B cell (primary cell): ENCODE results near the gene AGRP. TPM values are rescaled to one million over a fixed set of nuclear protein-coding genes. Genes with fewer than 3 reads are reported as not detected.

Source experiments
- ATAC-seq: fragments of 200-7000 bp; cut with Tn5 transposase; one replicate; pipeline ENCODE4 v1.10.0; 2021; ENCODE audit warnings: low read depth, mild to moderate bottlenecking, moderate number of reproducible peaks, moderate library complexity
- CTCF ChIA-PET: fragments of 350-600 bp; sonication (Branson Sonifier 250); formaldehyde crosslinking; loops from one replicate; lab custom pipeline; 2021; ENCODE audit warnings: antibody characterized with exemption, inconsistent platforms; lab: Charles Lee
- POLR2A ChIA-PET: fragments of 350-600 bp; sonication (Branson Sonifier 250); formaldehyde crosslinking; loops from one replicate; lab custom pipeline; 2021; ENCODE audit warnings: antibody characterized with exemption; lab: Charles Lee
- DNase-seq: peaks from one replicate; pipeline ENCODE4 v3.0.0; 2013
- H2AFZ ChIP-seq: 2 replicates; pipeline ENCODE4 v1.6.1; 2012; ENCODE audit warnings: mild to moderate bottlenecking, low read depth, low read length; ENCODE audit not compliant: insufficient read depth, poor library complexity, severe bottlenecking
- H3K27ac ChIP-seq, 2 donors: 1 replicate in 1 of 2; 2 replicates in 1 of 2; pipeline ENCODE4 v1.5.1; 2012 to 2013; ENCODE audit warnings: low read length in 2 of 2, mild to moderate bottlenecking in 2 of 2, moderate library complexity in 1 of 2
- H3K27me3 ChIP-seq, 4 experiments: fragments of 200-600 bp in 1 of 4; sonication (generic) in 1 of 4; replicated peaks in 1 of 4; 1 replicate in 2 of 4; 2 replicates in 2 of 4; pipeline versions ENCODE4 v1.6.1 to v1.7.0; 2013 to 2016; ENCODE audit warnings: low read length in 3 of 4, mild to moderate bottlenecking in 2 of 4, mixed read lengths in 1 of 4, moderate library complexity in 1 of 4; ENCODE audit not compliant: insufficient read depth in 4 of 4, control insufficient read depth in 3 of 4; ENCODE audit errors: control extremely low read depth in 1 of 4
- H3K36me3 ChIP-seq, 2 experiments: replicated peaks in 1 of 2; 1 replicate in 1 of 2; 2 replicates in 1 of 2; pipeline versions ENCODE4 v1.6.1 to v1.7.1; 2013; ENCODE audit warnings: low read length in 1 of 2; ENCODE audit not compliant: insufficient read depth in 2 of 2, control insufficient read depth in 1 of 2; ENCODE audit errors: control extremely low read depth in 1 of 2, extremely low read depth in 1 of 2
- H3K4me1 ChIP-seq, 2 donors: fragments of 200-600 bp in 1 of 2; sonication (generic) in 1 of 2; 1 replicate in 1 of 2; 2 replicates in 1 of 2; pipeline versions ENCODE4 v1.5.1 to v1.6.1; 2013 to 2017; ENCODE audit warnings: low read length in 2 of 2; ENCODE audit not compliant: control insufficient read depth in 2 of 2, insufficient read depth in 2 of 2
- H3K4me2 ChIP-seq: replicated peaks from 2 replicates; pipeline ENCODE3; 2012; ENCODE audit warnings: mild to moderate bottlenecking, low read depth, low read length; ENCODE audit not compliant: poor library complexity, severe bottlenecking
- H3K4me3 ChIP-seq, 5 experiments: fragments of 200-600 bp in 1 of 5; sonication (generic) in 1 of 5; 1 replicate in 3 of 5; 2 replicates in 2 of 5; pipeline versions ENCODE4 v1.5.1 to v1.7.0; 2011 to 2016; ENCODE audit warnings: low read length in 4 of 5, mild to moderate bottlenecking in 4 of 5, low read depth in 2 of 5, control low read depth in 1 of 5, moderate library complexity in 1 of 5; ENCODE audit not compliant: insufficient read depth in 1 of 5; ENCODE audit errors: control extremely low read depth in 1 of 5, extremely low read depth in 1 of 5
- H3K79me2 ChIP-seq: fragments of 200-600 bp; sonication (generic); one replicate; pipeline ENCODE4 v1.6.0; 2016; ENCODE audit warnings: low read length; ENCODE audit not compliant: control insufficient read depth, insufficient read depth
- H3K9ac ChIP-seq: fragments of 200-600 bp; sonication (generic); 2 replicates; pipeline ENCODE4 v1.6.1; 2017; ENCODE audit warnings: mild to moderate bottlenecking, low read length, moderate library complexity
- H3K9me3 ChIP-seq, 3 donors: one replicate each; pipeline versions ENCODE4 v1.6.1 to v1.7.1; 2013; ENCODE audit warnings: low read length in 2 of 3; ENCODE audit not compliant: control insufficient read depth in 2 of 3, insufficient read depth in 1 of 3; ENCODE audit errors: control extremely low read depth in 1 of 3
- H4K20me1 ChIP-seq: 2 replicates; pipeline ENCODE4 v1.6.0; 2012; ENCODE audit warnings: mild to moderate bottlenecking, low read length; ENCODE audit not compliant: insufficient read depth, control insufficient read depth, poor library complexity, severe bottlenecking
- H3K27ac Mint-ChIP-seq: one replicate; pipeline ENCODE4 v1.8.0; 2021; ENCODE audit warnings: mixed read lengths
- H3K27me3 Mint-ChIP-seq: one replicate; pipeline ENCODE4 v1.8.0; 2021; ENCODE audit warnings: mixed read lengths
- H3K4me1 Mint-ChIP-seq: one replicate; pipeline ENCODE4 v1.8.0; 2021; ENCODE audit warnings: mixed read lengths
- H3K4me3 Mint-ChIP-seq: one replicate; pipeline ENCODE4 v1.8.0; 2021; ENCODE audit warnings: mixed read lengths
- H3K9me3 Mint-ChIP-seq: one replicate; pipeline ENCODE4 v1.8.0; 2022; ENCODE audit warnings: mixed read lengths; ENCODE audit not compliant: insufficient read depth
- EZH2 ChIP-seq: IDR thresholded peaks from 2 replicates; pipeline ENCODE4 v1.6.1; 2012; ENCODE audit warnings: borderline replicate concordance, low read depth, mild to moderate bottlenecking, moderate library complexity, low read length; ENCODE audit not compliant: insufficient read depth, poor library complexity, severe bottlenecking
- WGBS: methylation state at CpG from one replicate; pipeline ENCODE4 v1.1.5; 2013; ENCODE audit warnings: missing lambda C conversion rate; ENCODE audit not compliant: insufficient coverage; 5-methylcytosine and 5-hydroxymethylcytosine counted together
- intact Hi-C: fragments of 100-400 bp; cut with micrococcal nuclease; formaldehyde crosslinking; loops from one replicate; pipeline ENCODE4 v1.10.0; 2022
- polyA plus RNA-seq: library from polyadenylated mRNA; depleted of rRNA; stranded (reverse); fragments of >200 nt; gene quantifications from 2 replicates; pipeline ENCODE4 v1.2.3, GENCODE V29; 2012
- total RNA-seq, 2 donors: library from RNA; stranded (reverse); fragments of 120-200 nt in 1 of 2; gene quantifications; 1 replicate in 1 of 2; 2 replicates in 1 of 2; pipeline versions ENCODE4 v1.2.3 to v1.2.4, GENCODE V29; 2013 to 2022
- TF ChIP-seq, protein P1 (sequence below): fragments of 200-600 bp; IDR thresholded peaks from one replicate; pipeline ENCODE4 v1.8.0; 2022; ENCODE audit warnings: antibody characterized with exemption, mild to moderate bottlenecking

AGRP gene
- total and polyA plus RNA-seq, 2 donors (not counting 1 experiment from before 2014, with no cell fraction given), result not detected

DNA sequence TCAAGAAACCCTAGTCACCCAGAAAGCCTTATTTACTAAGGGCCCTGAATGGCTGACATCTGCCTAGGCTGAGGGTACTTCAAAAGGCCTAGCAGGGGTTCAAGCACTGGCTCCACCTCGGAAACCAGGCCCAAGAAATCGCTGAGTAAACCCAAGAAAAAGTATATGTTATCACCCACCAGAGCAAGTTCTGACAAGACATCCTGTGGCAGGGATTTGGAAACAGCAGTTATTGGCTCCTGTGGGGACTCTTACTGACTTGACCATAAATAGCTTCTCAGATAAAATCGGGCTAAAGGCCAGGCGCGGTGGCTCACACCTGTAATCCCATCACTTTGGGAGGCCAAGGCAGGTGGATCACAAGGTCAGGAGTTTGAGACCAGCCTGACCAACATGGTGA, 14.6 kb downstream of the AGRP start:
- Histone ChIP-seq H3K4me1 (peaks cover 7 to 22% of the 10 kb centered on the region in 2 donors), H3K9me3 (no peaks in the 10 kb centered on the region), H3K9ac (no peak overlapping the region), H4K20me1 (peaks cover 91% of the 10 kb centered on the region), H3K36me3 (peaks cover 0 to 13% of the 10 kb centered on the region in 2 experiments), H2AFZ (no peak overlapping the region), H3K79me2 (peaks cover 96% of the 10 kb centered on the region), H3K27me3 (no peaks in the 10 kb centered on the region), H3K4me2 (no peak overlapping the region), H3K4me3 (no peak overlapping the region), H3K27ac (no peak overlapping the region)
- no peak for TF ChIP-seq EZH2
- TF ChIP-seq, protein P1, sequence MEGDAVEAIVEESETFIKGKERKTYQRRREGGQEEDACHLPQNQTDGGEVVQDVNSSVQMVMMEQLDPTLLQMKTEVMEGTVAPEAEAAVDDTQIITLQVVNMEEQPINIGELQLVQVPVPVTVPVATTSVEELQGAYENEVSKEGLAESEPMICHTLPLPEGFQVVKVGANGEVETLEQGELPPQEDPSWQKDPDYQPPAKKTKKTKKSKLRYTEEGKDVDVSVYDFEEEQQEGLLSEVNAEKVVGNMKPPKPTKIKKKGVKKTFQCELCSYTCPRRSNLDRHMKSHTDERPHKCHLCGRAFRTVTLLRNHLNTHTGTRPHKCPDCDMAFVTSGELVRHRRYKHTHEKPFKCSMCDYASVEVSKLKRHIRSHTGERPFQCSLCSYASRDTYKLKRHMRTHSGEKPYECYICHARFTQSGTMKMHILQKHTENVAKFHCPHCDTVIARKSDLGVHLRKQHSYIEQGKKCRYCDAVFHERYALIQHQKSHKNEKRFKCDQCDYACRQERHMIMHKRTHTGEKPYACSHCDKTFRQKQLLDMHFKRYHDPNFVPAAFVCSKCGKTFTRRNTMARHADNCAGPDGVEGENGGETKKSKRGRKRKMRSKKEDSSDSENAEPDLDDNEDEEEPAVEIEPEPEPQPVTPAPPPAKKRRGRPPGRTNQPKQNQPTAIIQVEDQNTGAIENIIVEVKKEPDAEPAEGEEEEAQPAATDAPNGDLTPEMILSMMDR, result no peak
- H3K9me3 Mint-ChIP-seq, result no peaks in the 10 kb centered on the region
- no peak overlapping the region for H3K27ac Mint-ChIP-seq
- intact Hi-C loops, result no loop called here
- ATAC-seq, result no peak
- ChIA-PET POLR2A (no interaction called here), CTCF (interaction anchor here (0.9 to 2.8 kb wide), 5 partner anchors 19 to 736 kb away, joined by 3 to 13 read pairs (median 5); partner anchors contain the start of gene ZDHHC1)
- H3K27me3 Mint-ChIP-seq, result no peaks in the 10 kb centered on the region
- 95% methylated on average over 5 of the region's 5 CpGs for WGBS
- peaks cover 49% of the 10 kb centered on the region for H3K4me1 Mint-ChIP-seq
- no peak for DNase-seq
- no peak overlapping the region for H3K4me3 Mint-ChIP-seq

DNA sequence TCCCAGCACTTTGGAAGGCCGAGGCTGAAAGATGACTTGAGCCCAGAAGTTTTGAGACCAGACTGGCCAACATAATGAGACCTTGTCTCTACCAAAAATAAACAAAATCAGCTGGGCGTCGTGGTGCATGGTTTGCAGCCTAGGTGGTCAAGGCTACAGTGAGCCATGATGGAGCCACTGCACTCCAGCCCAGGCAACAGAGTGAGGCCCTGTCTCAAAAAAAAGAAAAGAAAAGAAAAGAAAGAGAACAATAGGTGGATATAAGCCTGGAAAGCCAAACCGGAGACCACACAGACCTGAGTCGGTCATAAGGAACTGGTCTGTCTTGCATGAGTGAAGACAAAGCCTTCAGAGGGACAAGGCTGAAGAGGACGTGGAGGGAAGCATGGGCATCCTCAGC, 16.8 kb downstream of the AGRP start:
- no peak overlapping the region for H3K4me2 ChIP-seq
- TF ChIP-seq EZH2, result no peak
- TF ChIP-seq, protein P1, result no peak
- no peaks in the 10 kb centered on the region for H3K27me3 ChIP-seq
- Mint-ChIP-seq H3K4me3 (no peak overlapping the region), H3K4me1 (peaks cover 40% of the 10 kb centered on the region), H3K9me3 (no peaks in the 10 kb centered on the region), H3K27ac (no peak overlapping the region), H3K27me3 (no peaks in the 10 kb centered on the region)
- no peaks in the 10 kb centered on the region for H3K9me3 ChIP-seq
- H4K20me1 ChIP-seq, result peaks cover 91% of the 10 kb centered on the region
- WGBS, result 77% methylated on average over 3 of the region's 6 CpGs
- ChIA-PET POLR2A (no interaction called here), CTCF (interaction anchor here (1.0 to 6.9 kb wide), 12 partner anchors 9 to 513 kb away, joined by 3 to 81 read pairs (median 6); partner anchors contain the start of gene ATP6V0D1)
- peaks cover 96% of the 10 kb centered on the region for H3K79me2 ChIP-seq
- H3K9ac ChIP-seq, result no peak overlapping the region
- H3K4me1 ChIP-seq, result peaks cover 7 to 22% of the 10 kb centered on the region in 2 donors
- ATAC-seq (no peak), DNase-seq (no peak)
- no peak overlapping the region for H3K27ac ChIP-seq
- intact Hi-C loops, result no loop called here
- no peak overlapping the region for H3K4me3 ChIP-seq
- no peak overlapping the region for H2AFZ ChIP-seq
- H3K36me3 ChIP-seq, result peaks cover 0 to 22% of the 10 kb centered on the region in 2 experiments
